Ovary (tissue), 3 donors: Measurements from ENCODE around the gene IGSF5.

ENCODE experiments used
- CTCF ChIP-seq, 3 donors: fragments of 450-650 bp in 2 of 3; fragments of 200-600 bp in 1 of 3; IDR thresholded peaks; one replicate each; pipeline versions ENCODE4 v1.5.1 to v1.8.0; 2016 to 2022; ENCODE audit warnings: antibody characterized with exemption in 3 of 3, mild to moderate bottlenecking in 1 of 3
- POLR2A ChIP-seq: fragments of 450-650 bp; IDR thresholded peaks from one replicate; pipeline ENCODE4 v1.6.1; 2017; ENCODE audit warnings: antibody characterized with exemption, mild to moderate bottlenecking, moderate library complexity
- donor health status: DM: no; HTN: no; CAD: no.

- TF ChIP-seq CTCF (IDR thresholded peaks at IDR 0.05) (no peak), POLR2A (no peak)
Measured at GRCh38 chr21:39736716-39737115, 8.3 kb upstream of the IGSF5 start.
